ENCODE results near the gene FBN1.

The FBN1 gene

GRCh38 chr15:48501208-48501607 lies 144.3 kb downstream of the FBN1 start:
- no peak for DNase-seq

GRCh38 chr15:48500595-48500994 lies 144.9 kb downstream of the FBN1 start:
- no peak for DNase-seq

- no peak for DNase-seq
Measured at GRCh38 chr15:48499978-48500377, 145.5 kb downstream of the FBN1 start.

- peak; percentile 48 for DNase-seq
Measured at GRCh38 chr15:48498828-48499227, 146.7 kb downstream of the FBN1 start.

GRCh38 chr15:48494631-48495030 lies 150.9 kb downstream of the FBN1 start:
- no peak for DNase-seq

GRCh38 chr15:48493763-48494225 lies 151.7 kb downstream of the FBN1 start:
- DNase-seq: no peak

- no peak for DNase-seq
Measured at GRCh38 chr15:48493084-48493762, 152.3 kb downstream of the FBN1 start.

GRCh38 chr15:48486228-48486627 lies 159.3 kb downstream of the FBN1 start:
- DNase-seq: no peak

GRCh38 chr15:48481802-48482201 lies 163.7 kb downstream of the FBN1 start:
- DNase-seq: no peak

GRCh38 chr15:48479751-48480150 lies 165.8 kb downstream of the FBN1 start:
- no peak for DNase-seq

- no peak for DNase-seq
Measured at GRCh38 chr15:48478581-48478980, 166.9 kb downstream of the FBN1 start.

GRCh38 chr15:48477795-48478360 lies 167.6 kb downstream of the FBN1 start:
- no peak for DNase-seq

GRCh38 chr15:48475600-48476395 lies 169.7 kb downstream of the FBN1 start:
- peak; percentile 2 for DNase-seq

- no peak for DNase-seq
Measured at GRCh38 chr15:48473667-48474066, 171.8 kb downstream of the FBN1 start.

GRCh38 chr15:48472756-48473155 lies 172.8 kb downstream of the FBN1 start:
- DNase-seq: no peak

GRCh38 chr15:48471073-48471472 lies 174.4 kb downstream of the FBN1 start:
- no peak for DNase-seq

- no peak for DNase-seq
Measured at GRCh38 chr15:48470096-48470495, 175.4 kb downstream of the FBN1 start.

- no peak for DNase-seq
Measured at GRCh38 chr15:48469681-48470080, 175.8 kb downstream of the FBN1 start.

- DNase-seq: no peak
Measured at GRCh38 chr15:48469271-48469670, 176.2 kb downstream of the FBN1 start.

GRCh38 chr15:48467801-48468200 lies 177.7 kb downstream of the FBN1 start:
- DNase-seq: no peak

- DNase-seq: no peak
Measured at GRCh38 chr15:48466820-48467219, 178.7 kb downstream of the FBN1 start.

GRCh38 chr15:48466079-48466478 lies 179.4 kb downstream of the FBN1 start:
- DNase-seq: no peak

GRCh38 chr15:48465410-48465809 lies 180.1 kb downstream of the FBN1 start:
- no peak for DNase-seq

GRCh38 chr15:48463366-48463880 lies 182.1 kb downstream of the FBN1 start:
- no peak for DNase-seq
